ENCODE data around the gene RPS6KA2. TPM values are rescaled to one million over a fixed set of nuclear protein-coding genes. Genes with fewer than 3 reads are reported as not detected.
"Not testable (repeated sequence)": the region's sequence is repeated elsewhere in the genome, so short reads cannot be mapped to it uniquely, and the experiment has no call there.

Gene RPS6KA2
- total RNA-seq, 1 experiment from 2014 or later, result 4.1 TPM

- DNase-seq (ENCODE audit: low read depth, low spot score); POLR2A ChIA-PET; BruUV-seq (replicated peaks); H3K4me1 ChIP-seq (ENCODE audit: control insufficient read depth, insufficient read depth, low read length); H3K27me3 ChIP-seq (ENCODE audit: control insufficient read depth, insufficient read depth, low read length); H3K9me3 ChIP-seq (ENCODE audit: control insufficient read depth, insufficient read depth, low read depth, low read length); H3K27ac ChIP-seq (ENCODE audit: low read length); H3K4me3 ChIP-seq (ENCODE audit: low read depth in 2 of 2, low read length in 2 of 2); H3K36me3 ChIP-seq (ENCODE audit: control insufficient read depth, insufficient read depth, low read length); in situ Hi-C loops (cut with HindIII; ENCODE audit: low pct_unique_long_range_greater_than_20kb, low sequenced_read_pairs): not testable (repeated sequence)
- intact Hi-C loops (cut with micrococcal nuclease; ENCODE audit: unreplicated experiment), result loop anchor here (1.0 to 5.0 kb wide), 2 partner anchors 125 to 243 kb away; no protein-coding TSS in a partner anchor
- TF ChIP-seq CTCF (IDR thresholded peaks at IDR 0.05), result peak; percentile 93
- CTCF ChIA-PET, result interaction anchor here (0.6 to 1.3 kb wide), 6 partner anchors 87 to 448 kb away, joined by 3 to 6 read pairs (median 4); no protein-coding TSS in a partner anchor
- peak; percentile 89 for ATAC-seq
These were observed 226.3 kb downstream of the RPS6KA2 start for GRCh38 chr6:166400649-166401250.

GRCh38 chr6:166400181-166400580 is 226.9 kb downstream of the RPS6KA2 start:
- ChIA-PET POLR2A (interaction anchor here (0.6 kb wide), 1 partner anchor 215 kb away, joined by 4 read pairs; no protein-coding TSS in a partner anchor), CTCF (interaction anchor here (0.7 to 1.3 kb wide), 4 partner anchors 103 to 243 kb away, joined by 3 to 5 read pairs (median 4); no protein-coding TSS in a partner anchor)
- no peaks in the 10 kb centered on the region for H3K9me3 ChIP-seq (ENCODE audit: control insufficient read depth, insufficient read depth, low read depth, low read length)
- in situ Hi-C loops (cut with HindIII; ENCODE audit: low pct_unique_long_range_greater_than_20kb, low sequenced_read_pairs) (no loop called here), intact Hi-C loops (cut with micrococcal nuclease; ENCODE audit: unreplicated experiment) (loop anchor here (5.0 kb wide), 1 partner anchor 243 kb away; no protein-coding TSS in a partner anchor)
- H3K27ac ChIP-seq (ENCODE audit: low read length), result no peak overlapping the region
- no peaks in the 10 kb centered on the region for H3K27me3 ChIP-seq (ENCODE audit: control insufficient read depth, insufficient read depth, low read length)
- DNase-seq (ENCODE audit: low read depth, low spot score), result no peak
- no peak for ATAC-seq
- H3K4me3 ChIP-seq (ENCODE audit: low read depth in 2 of 2, low read length in 2 of 2), result no peak overlapping the region
- no peaks in the 10 kb centered on the region for H3K4me1 ChIP-seq (ENCODE audit: control insufficient read depth, insufficient read depth, low read length)
- no TSS peak for BruUV-seq (replicated peaks)
- no peak for TF ChIP-seq POLR2AphosphoS5 (IDR thresholded peaks at IDR 0.05; ENCODE audit: low read depth, low read length)
- TF ChIP-seq CTCF (IDR thresholded peaks at IDR 0.05), result no peak
- TF ChIP-seq REST (IDR thresholded peaks at IDR 0.05; ENCODE audit: insufficient read depth in 1 of 2, low read depth in 2 of 2, low read length in 1 of 2), result no peak
- TF ChIP-seq TCF7L2 (IDR thresholded peaks at IDR 0.05; ENCODE audit: low read depth, low read length), result no peak
- no peak for TF ChIP-seq SIN3A (IDR thresholded peaks at IDR 0.05; ENCODE audit: borderline replicate concordance, insufficient read depth, low read depth, low read length)
- H3K36me3 ChIP-seq (ENCODE audit: control insufficient read depth, insufficient read depth, low read length), result no peaks in the 10 kb centered on the region

All from Panc1 (cell line).